Activated T-helper 1 cell treated with anti-CD3 and anti-CD28 coated beads, Interleukin-12 subunit alpha, Interleukin-12 subunit beta, Interleukin-2, Interleukin-4 antibody, amounts not matched to agents 30 ng/mL and 10 ng/mL and 1 ng/mL, durations not matched to agents 14 hours and 24 hours and 36 hours (primary cell): ENCODE measurements around the gene TUFM. TPM values are rescaled to one million over a fixed set of nuclear protein-coding genes. Genes with fewer than 3 reads are reported as not detected.

Experiments used
- total RNA-seq: library from RNA; stranded (reverse); gene quantifications from 2 replicates; pipeline ENCODE4 v1.2.3, GENCODE V29; 2022

TUFM gene
- total RNA-seq, 1 donor from 2014 or later = 261 TPM

Other genes starting within 250 kb of the TUFM start
- 0.12 and 0.41 TPM in 2 replicates for gene SULT1A2, start 249.3 kb downstream of the TUFM start, total RNA-seq
- gene SULT1A1, start 236.3 kb downstream of the TUFM start, total RNA-seq = 8.4 and 8.9 TPM in 2 replicates
- gene NPIPB8, start 208.3 kb downstream of the TUFM start, total RNA-seq = 0.70 and 1.2 TPM in 2 replicates
- 1,175 and 1,207 TPM in 2 replicates for gene EIF3C, start 134.9 kb downstream of the TUFM start, total RNA-seq
- 2.4 and 5.3 TPM in 2 replicates for gene NPIPB9, start 94.6 kb downstream of the TUFM start, total RNA-seq
- gene ATXN2L, start 23.3 kb downstream of the TUFM start, total RNA-seq = 319 and 337 TPM in 2 replicates
- gene SH2B1, start 17.5 kb upstream of the TUFM start, total RNA-seq = 54.2 and 56.2 TPM in 2 replicates
- 2.6 and 3.3 TPM in 2 replicates for gene ATP2A1, start 32.1 kb upstream of the TUFM start, total RNA-seq
- gene RABEP2, start 78.9 kb upstream of the TUFM start, total RNA-seq = 18.3 and 21.1 TPM in 2 replicates
- gene CD19, start 85.6 kb upstream of the TUFM start, total RNA-seq = not detected in 2 replicates
- 110 and 111 TPM in 2 replicates for gene NFATC2IP, start 104.6 kb upstream of the TUFM start, total RNA-seq
- 21.2 and 26.9 TPM in 2 replicates for gene SPNS1, start 128.4 kb upstream of the TUFM start, total RNA-seq
- 230 and 234 TPM in 2 replicates for gene LAT, start 138.7 kb upstream of the TUFM start, total RNA-seq